WTC11 (cell line): ENCODE results near the gene CAMTA1. TPM values are rescaled to one million over a fixed set of nuclear protein-coding genes. Genes with fewer than 3 reads are reported as not detected.

Experiments used
- ATAC-seq: fragments of 200-7000 bp; cut with Tn5 transposase; 2 replicates; pipeline ENCODE4 v1.10.0; 2021; ENCODE audit warnings: mild to moderate bottlenecking, moderate library complexity
- CTCF ChIA-PET: fragments of 300-600 bp; sonication (Branson Sonifier 250); formaldehyde crosslinking; loops from one replicate; lab custom pipeline; 2021; ENCODE audit warnings: antibody characterized with exemption; lab: Charles Lee
- POLR2A ChIA-PET: fragments of 350-600 bp; sonication (Branson Sonifier 250); formaldehyde crosslinking; loops from one replicate; lab custom pipeline; 2021; ENCODE audit warnings: antibody characterized with exemption; lab: Charles Lee
- DNase-seq: peaks from one replicate; pipeline ENCODE4 v3.0.0; 2021; ENCODE audit warnings: low spot score
- H3K27ac Mint-ChIP-seq: 2 replicates; pipeline ENCODE4 v1.8.0; 2021; ENCODE audit warnings: mixed read lengths
- H3K27me3 Mint-ChIP-seq: 2 replicates; pipeline ENCODE4 v1.8.0; 2021; ENCODE audit warnings: low read depth, mild to moderate bottlenecking, moderate library complexity, mixed read lengths
- H3K36me3 Mint-ChIP-seq: 2 replicates; pipeline ENCODE4 v1.8.0; 2021; ENCODE audit warnings: mixed read lengths
- H3K4me1 Mint-ChIP-seq: 2 replicates; pipeline ENCODE4 v1.8.0; 2022; ENCODE audit warnings: mixed read lengths
- H3K4me3 Mint-ChIP-seq: 2 replicates; pipeline ENCODE4 v1.8.0; 2021; ENCODE audit warnings: mild to moderate bottlenecking, moderate library complexity, mixed read lengths
- H3K9me3 Mint-ChIP-seq: 2 replicates; pipeline ENCODE4 v1.8.0; 2021; ENCODE audit warnings: mixed read lengths
- ATF1 ChIP-seq: sonication (generic); formaldehyde crosslinking; IDR thresholded peaks from 2 replicates; pipeline ENCODE4 v1.8.1; 2023; ENCODE audit warnings: mild to moderate bottlenecking, moderate library complexity, missing genetic modification reagents
- CREM ChIP-seq: sonication (generic); formaldehyde crosslinking; IDR thresholded peaks from 2 replicates; pipeline ENCODE4 v1.8.1; 2022; ENCODE audit warnings: mild to moderate bottlenecking, missing genetic modification reagents, moderate library complexity
- ELF4 ChIP-seq: sonication (generic); formaldehyde crosslinking; IDR thresholded peaks from 2 replicates; pipeline ENCODE4 v1.8.1; 2022; ENCODE audit warnings: low read depth, mild to moderate bottlenecking, moderate library complexity, missing genetic modification reagents
- ESRRA ChIP-seq: sonication (generic); formaldehyde crosslinking; IDR thresholded peaks from 2 replicates; pipeline ENCODE4 v1.8.1; 2022; ENCODE audit warnings: mild to moderate bottlenecking, missing genetic modification reagents, borderline replicate concordance
- ETV6 ChIP-seq: sonication (generic); formaldehyde crosslinking; IDR thresholded peaks from 2 replicates; pipeline ENCODE4 v1.8.1; 2022; ENCODE audit warnings: mild to moderate bottlenecking, missing genetic modification reagents
- FOXK1 ChIP-seq: sonication (generic); formaldehyde crosslinking; IDR thresholded peaks from 2 replicates; pipeline ENCODE4 v1.8.0; 2022; ENCODE audit warnings: mild to moderate bottlenecking, moderate library complexity, missing genetic modification reagents
- GABPB1 ChIP-seq: sonication (generic); formaldehyde crosslinking; IDR thresholded peaks from 2 replicates; pipeline ENCODE4 v1.8.1; 2023; ENCODE audit warnings: mild to moderate bottlenecking, missing genetic modification reagents
- IRF2 ChIP-seq: sonication (generic); formaldehyde crosslinking; IDR thresholded peaks from 2 replicates; pipeline ENCODE4 v1.8.0; 2022; ENCODE audit warnings: low read depth, missing genetic modification reagents, borderline replicate concordance
- JUN ChIP-seq: sonication (generic); formaldehyde crosslinking; IDR thresholded peaks from 2 replicates; pipeline ENCODE4 v1.8.0; 2023; ENCODE audit warnings: mild to moderate bottlenecking, missing genetic modification reagents
- MYBL2 ChIP-seq: sonication (generic); formaldehyde crosslinking; IDR thresholded peaks from 2 replicates; pipeline ENCODE4 v1.8.1; 2023; ENCODE audit warnings: mild to moderate bottlenecking, moderate library complexity, missing genetic modification reagents
- NFATC4 ChIP-seq: fragments of 250-450 bp; sonication (Bioruptor Pico); IDR thresholded peaks from 2 replicates; pipeline ENCODE4 v1.9.0; 2021; ENCODE audit warnings: mild to moderate bottlenecking
- NR2C2 ChIP-seq: sonication (generic); formaldehyde crosslinking; IDR thresholded peaks from 2 replicates; pipeline ENCODE4 v1.8.0; 2022; ENCODE audit warnings: mild to moderate bottlenecking, missing genetic modification reagents
- PRRX2 ChIP-seq: fragments of 250-450 bp; sonication (Bioruptor Pico); IDR thresholded peaks from 2 replicates; pipeline ENCODE4 v1.8.0; 2021; ENCODE audit warnings: mild to moderate bottlenecking
- RORB ChIP-seq: fragments of 250-450 bp; sonication (Bioruptor Pico); IDR thresholded peaks from 2 replicates; pipeline ENCODE4 v1.9.0; 2021; ENCODE audit warnings: mild to moderate bottlenecking
- ZNF121 ChIP-seq: sonication (generic); formaldehyde crosslinking; IDR thresholded peaks from 2 replicates; pipeline ENCODE4 v1.8.0; 2023; ENCODE audit warnings: missing genetic modification reagents
- ZNF219 ChIP-seq: sonication (generic); formaldehyde crosslinking; IDR thresholded peaks from 2 replicates; pipeline ENCODE4 v1.8.0; 2023; ENCODE audit warnings: missing genetic modification reagents, mild to moderate bottlenecking, borderline replicate concordance
- ZNF396 ChIP-seq: fragments of 250-450 bp; sonication (Bioruptor Pico); IDR thresholded peaks from 2 replicates; pipeline ENCODE4 v1.8.0; 2021; ENCODE audit warnings: mild to moderate bottlenecking, moderate library complexity, borderline replicate concordance
- ZNF416 ChIP-seq: fragments of 250-450 bp; sonication (Bioruptor Pico); IDR thresholded peaks from 2 replicates; pipeline ENCODE4 v1.9.0; 2021; ENCODE audit warnings: mild to moderate bottlenecking, inconsistent platforms
- total RNA-seq: library from RNA; stranded (reverse); gene quantifications from 3 replicates; pipeline ENCODE4 v1.2.3, GENCODE V29; 2021
- TF ChIP-seq, protein P1 (sequence below): sonication (generic); formaldehyde crosslinking; IDR thresholded peaks from 2 replicates; pipeline ENCODE4 v1.8.1; 2022; ENCODE audit warnings: mild to moderate bottlenecking, missing genetic modification reagents, moderate library complexity, borderline replicate concordance
- TF ChIP-seq, protein P2 (sequence below): sonication (generic); formaldehyde crosslinking; IDR thresholded peaks from 2 replicates; pipeline ENCODE4 v1.8.0; 2022; ENCODE audit warnings: mild to moderate bottlenecking, missing genetic modification reagents
- TF ChIP-seq, protein P3 (sequence below): sonication (generic); formaldehyde crosslinking; IDR thresholded peaks from 2 replicates; pipeline ENCODE4 v1.8.1; 2022; ENCODE audit warnings: mild to moderate bottlenecking, moderate library complexity, missing genetic modification reagents
- TF ChIP-seq, protein P4 (sequence below): sonication (generic); formaldehyde crosslinking; IDR thresholded peaks from 2 replicates; pipeline ENCODE4 v1.8.0; 2022; ENCODE audit warnings: missing genetic modification reagents
- TF ChIP-seq, protein P5 (sequence below): sonication (generic); formaldehyde crosslinking; IDR thresholded peaks from 2 replicates; pipeline ENCODE4 v1.8.1; 2023; ENCODE audit warnings: mild to moderate bottlenecking, missing genetic modification reagents, borderline replicate concordance
- TF ChIP-seq, protein P6 (sequence below): fragments of 250-450 bp; sonication (Bioruptor Pico); IDR thresholded peaks from 2 replicates; pipeline ENCODE4 v1.9.0; 2021; ENCODE audit warnings: mild to moderate bottlenecking

The CAMTA1 gene
- total RNA-seq, 1 experiment from 2014 or later = 86.4 TPM

DNA sequence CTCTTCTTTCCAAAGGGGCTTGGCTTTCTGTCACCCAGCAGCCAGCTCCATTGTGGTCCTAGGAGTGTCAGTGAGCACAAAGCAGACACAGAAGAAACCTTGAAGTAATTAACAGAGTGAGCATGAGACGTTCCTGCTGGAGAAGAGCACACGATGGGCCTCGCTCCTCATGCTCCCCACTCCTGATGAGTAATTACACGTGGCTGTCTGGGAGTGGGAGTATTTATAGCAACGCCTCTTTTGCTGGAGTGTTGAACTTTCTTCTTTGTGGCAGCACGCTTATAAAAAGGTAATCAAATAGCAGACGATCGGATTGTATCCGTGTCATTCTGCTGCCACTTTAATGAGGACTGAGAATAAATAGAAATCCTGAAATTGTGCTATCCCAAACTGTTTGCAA is 185.8 kb downstream of the CAMTA1 start:
- DNase-seq = no peak
- POLR2A ChIA-PET = no interaction called here
- Mint-ChIP-seq H3K36me3 (no peaks in the 10 kb centered on the region), H3K27me3 (no peaks in the 10 kb centered on the region; the same call in 1 of the 2 replicates), H3K4me1 (peaks cover 18% of the 10 kb centered on the region), H3K9me3 (no peaks in the 10 kb centered on the region; the same call in 1 of the 2 replicates)
- ATAC-seq = no peak
- TF ChIP-seq ZNF416 (CRISPR knock-in tag) (no peak), CREM (CRISPR knock-in tag) (no peak), IRF2 (no peak), ELF4 (CRISPR knock-in tag) (no peak), PRRX2 (no peak), NFATC4 (no peak), MYBL2 (CRISPR knock-in tag) (no peak), FOXK1 (CRISPR knock-in tag) (no peak), GABPB1 (CRISPR knock-in tag) (no peak), JUN (no peak), ETV6 (CRISPR knock-in tag) (no peak)
- TF ChIP-seq, protein P1, sequence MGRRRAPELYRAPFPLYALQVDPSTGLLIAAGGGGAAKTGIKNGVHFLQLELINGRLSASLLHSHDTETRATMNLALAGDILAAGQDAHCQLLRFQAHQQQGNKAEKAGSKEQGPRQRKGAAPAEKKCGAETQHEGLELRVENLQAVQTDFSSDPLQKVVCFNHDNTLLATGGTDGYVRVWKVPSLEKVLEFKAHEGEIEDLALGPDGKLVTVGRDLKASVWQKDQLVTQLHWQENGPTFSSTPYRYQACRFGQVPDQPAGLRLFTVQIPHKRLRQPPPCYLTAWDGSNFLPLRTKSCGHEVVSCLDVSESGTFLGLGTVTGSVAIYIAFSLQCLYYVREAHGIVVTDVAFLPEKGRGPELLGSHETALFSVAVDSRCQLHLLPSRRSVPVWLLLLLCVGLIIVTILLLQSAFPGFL = no peak
- TF ChIP-seq, protein P2, sequence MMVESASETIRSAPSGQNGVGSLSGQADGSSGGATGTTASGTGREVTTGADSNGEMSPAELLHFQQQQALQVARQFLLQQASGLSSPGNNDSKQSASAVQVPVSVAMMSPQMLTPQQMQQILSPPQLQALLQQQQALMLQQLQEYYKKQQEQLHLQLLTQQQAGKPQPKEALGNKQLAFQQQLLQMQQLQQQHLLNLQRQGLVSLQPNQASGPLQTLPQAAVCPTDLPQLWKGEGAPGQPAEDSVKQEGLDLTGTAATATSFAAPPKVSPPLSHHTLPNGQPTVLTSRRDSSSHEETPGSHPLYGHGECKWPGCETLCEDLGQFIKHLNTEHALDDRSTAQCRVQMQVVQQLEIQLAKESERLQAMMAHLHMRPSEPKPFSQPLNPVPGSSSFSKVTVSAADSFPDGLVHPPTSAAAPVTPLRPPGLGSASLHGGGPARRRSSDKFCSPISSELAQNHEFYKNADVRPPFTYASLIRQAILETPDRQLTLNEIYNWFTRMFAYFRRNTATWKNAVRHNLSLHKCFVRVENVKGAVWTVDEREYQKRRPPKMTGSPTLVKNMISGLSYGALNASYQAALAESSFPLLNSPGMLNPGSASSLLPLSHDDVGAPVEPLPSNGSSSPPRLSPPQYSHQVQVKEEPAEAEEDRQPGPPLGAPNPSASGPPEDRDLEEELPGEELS (CRISPR knock-in tag) = no peak
- TF ChIP-seq, protein P3, sequence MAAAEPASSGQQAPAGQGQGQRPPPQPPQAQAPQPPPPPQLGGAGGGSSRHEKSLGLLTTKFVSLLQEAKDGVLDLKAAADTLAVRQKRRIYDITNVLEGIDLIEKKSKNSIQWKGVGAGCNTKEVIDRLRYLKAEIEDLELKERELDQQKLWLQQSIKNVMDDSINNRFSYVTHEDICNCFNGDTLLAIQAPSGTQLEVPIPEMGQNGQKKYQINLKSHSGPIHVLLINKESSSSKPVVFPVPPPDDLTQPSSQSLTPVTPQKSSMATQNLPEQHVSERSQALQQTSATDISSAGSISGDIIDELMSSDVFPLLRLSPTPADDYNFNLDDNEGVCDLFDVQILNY (CRISPR knock-in tag) = no peak
- TF ChIP-seq, protein P4, sequence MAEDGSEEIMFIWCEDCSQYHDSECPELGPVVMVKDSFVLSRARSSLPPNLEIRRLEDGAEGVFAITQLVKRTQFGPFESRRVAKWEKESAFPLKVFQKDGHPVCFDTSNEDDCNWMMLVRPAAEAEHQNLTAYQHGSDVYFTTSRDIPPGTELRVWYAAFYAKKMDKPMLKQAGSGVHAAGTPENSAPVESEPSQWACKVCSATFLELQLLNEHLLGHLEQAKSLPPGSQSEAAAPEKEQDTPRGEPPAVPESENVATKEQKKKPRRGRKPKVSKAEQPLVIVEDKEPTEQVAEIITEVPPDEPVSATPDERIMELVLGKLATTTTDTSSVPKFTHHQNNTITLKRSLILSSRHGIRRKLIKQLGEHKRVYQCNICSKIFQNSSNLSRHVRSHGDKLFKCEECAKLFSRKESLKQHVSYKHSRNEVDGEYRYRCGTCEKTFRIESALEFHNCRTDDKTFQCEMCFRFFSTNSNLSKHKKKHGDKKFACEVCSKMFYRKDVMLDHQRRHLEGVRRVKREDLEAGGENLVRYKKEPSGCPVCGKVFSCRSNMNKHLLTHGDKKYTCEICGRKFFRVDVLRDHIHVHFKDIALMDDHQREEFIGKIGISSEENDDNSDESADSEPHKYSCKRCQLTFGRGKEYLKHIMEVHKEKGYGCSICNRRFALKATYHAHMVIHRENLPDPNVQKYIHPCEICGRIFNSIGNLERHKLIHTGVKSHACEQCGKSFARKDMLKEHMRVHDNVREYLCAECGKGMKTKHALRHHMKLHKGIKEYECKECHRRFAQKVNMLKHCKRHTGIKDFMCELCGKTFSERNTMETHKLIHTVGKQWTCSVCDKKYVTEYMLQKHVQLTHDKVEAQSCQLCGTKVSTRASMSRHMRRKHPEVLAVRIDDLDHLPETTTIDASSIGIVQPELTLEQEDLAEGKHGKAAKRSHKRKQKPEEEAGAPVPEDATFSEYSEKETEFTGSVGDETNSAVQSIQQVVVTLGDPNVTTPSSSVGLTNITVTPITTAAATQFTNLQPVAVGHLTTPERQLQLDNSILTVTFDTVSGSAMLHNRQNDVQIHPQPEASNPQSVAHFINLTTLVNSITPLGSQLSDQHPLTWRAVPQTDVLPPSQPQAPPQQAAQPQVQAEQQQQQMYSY (CRISPR knock-in tag) = no peak
- TF ChIP-seq, all 79 proteins: peak for 0
- CTCF ChIA-PET = no interaction called here
- Mint-ChIP-seq H3K27ac (no peak overlapping the region), H3K4me3 (no peak overlapping the region)

DNA sequence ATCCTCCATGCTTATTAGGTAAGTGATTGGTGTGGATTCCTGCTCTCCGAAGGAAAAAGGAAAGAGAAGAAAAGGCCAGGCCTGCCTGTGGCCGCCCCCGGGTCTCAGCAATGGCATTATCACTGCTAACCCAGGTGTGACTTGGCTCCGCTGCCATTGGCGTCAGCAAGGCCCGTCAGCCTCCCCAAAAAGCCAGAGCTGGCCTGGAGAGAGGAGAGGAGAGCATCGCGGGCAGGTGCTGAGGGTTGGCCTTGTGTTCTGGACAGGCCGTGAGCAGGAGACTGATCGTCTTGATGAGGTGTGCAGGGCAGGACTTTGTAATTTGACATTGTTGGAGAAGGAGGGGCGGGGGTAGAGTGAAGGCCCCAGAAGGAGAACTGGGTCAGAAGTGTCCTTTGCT is 186.4 kb downstream of the CAMTA1 start:
- DNase-seq (no peak), ATAC-seq (no peak)
- peaks cover 21% of the 10 kb centered on the region for H3K4me1 Mint-ChIP-seq
- no peaks in the 10 kb centered on the region; the same call in 1 of the 2 replicates for H3K9me3 Mint-ChIP-seq
- H3K4me3 Mint-ChIP-seq = no peak overlapping the region
- no peaks in the 10 kb centered on the region for H3K36me3 Mint-ChIP-seq
- POLR2A ChIA-PET = no interaction called here
- CTCF ChIA-PET = no interaction called here
- no peaks in the 10 kb centered on the region; the same call in 1 of the 2 replicates for H3K27me3 Mint-ChIP-seq
- peak overlapping the region; percentile 75; the same call in 1 of the 2 replicates for H3K27ac Mint-ChIP-seq
- TF ChIP-seq ZNF396 (no peak), ATF1 (CRISPR knock-in tag) (no peak), RORB (CRISPR knock-in tag) (no peak), ZNF121 (CRISPR knock-in tag) (no peak), NR2C2 (CRISPR knock-in tag) (no peak), ELF4 (CRISPR knock-in tag) (no peak), ZNF219 (no peak), ESRRA (CRISPR knock-in tag) (no peak)
- TF ChIP-seq, protein P5, sequence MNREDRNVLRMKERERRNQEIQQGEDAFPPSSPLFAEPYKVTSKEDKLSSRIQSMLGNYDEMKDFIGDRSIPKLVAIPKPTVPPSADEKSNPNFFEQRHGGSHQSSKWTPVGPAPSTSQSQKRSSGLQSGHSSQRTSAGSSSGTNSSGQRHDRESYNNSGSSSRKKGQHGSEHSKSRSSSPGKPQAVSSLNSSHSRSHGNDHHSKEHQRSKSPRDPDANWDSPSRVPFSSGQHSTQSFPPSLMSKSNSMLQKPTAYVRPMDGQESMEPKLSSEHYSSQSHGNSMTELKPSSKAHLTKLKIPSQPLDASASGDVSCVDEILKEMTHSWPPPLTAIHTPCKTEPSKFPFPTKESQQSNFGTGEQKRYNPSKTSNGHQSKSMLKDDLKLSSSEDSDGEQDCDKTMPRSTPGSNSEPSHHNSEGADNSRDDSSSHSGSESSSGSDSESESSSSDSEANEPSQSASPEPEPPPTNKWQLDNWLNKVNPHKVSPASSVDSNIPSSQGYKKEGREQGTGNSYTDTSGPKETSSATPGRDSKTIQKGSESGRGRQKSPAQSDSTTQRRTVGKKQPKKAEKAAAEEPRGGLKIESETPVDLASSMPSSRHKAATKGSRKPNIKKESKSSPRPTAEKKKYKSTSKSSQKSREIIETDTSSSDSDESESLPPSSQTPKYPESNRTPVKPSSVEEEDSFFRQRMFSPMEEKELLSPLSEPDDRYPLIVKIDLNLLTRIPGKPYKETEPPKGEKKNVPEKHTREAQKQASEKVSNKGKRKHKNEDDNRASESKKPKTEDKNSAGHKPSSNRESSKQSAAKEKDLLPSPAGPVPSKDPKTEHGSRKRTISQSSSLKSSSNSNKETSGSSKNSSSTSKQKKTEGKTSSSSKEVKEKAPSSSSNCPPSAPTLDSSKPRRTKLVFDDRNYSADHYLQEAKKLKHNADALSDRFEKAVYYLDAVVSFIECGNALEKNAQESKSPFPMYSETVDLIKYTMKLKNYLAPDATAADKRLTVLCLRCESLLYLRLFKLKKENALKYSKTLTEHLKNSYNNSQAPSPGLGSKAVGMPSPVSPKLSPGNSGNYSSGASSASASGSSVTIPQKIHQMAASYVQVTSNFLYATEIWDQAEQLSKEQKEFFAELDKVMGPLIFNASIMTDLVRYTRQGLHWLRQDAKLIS = no peak
- TF ChIP-seq, protein P6, sequence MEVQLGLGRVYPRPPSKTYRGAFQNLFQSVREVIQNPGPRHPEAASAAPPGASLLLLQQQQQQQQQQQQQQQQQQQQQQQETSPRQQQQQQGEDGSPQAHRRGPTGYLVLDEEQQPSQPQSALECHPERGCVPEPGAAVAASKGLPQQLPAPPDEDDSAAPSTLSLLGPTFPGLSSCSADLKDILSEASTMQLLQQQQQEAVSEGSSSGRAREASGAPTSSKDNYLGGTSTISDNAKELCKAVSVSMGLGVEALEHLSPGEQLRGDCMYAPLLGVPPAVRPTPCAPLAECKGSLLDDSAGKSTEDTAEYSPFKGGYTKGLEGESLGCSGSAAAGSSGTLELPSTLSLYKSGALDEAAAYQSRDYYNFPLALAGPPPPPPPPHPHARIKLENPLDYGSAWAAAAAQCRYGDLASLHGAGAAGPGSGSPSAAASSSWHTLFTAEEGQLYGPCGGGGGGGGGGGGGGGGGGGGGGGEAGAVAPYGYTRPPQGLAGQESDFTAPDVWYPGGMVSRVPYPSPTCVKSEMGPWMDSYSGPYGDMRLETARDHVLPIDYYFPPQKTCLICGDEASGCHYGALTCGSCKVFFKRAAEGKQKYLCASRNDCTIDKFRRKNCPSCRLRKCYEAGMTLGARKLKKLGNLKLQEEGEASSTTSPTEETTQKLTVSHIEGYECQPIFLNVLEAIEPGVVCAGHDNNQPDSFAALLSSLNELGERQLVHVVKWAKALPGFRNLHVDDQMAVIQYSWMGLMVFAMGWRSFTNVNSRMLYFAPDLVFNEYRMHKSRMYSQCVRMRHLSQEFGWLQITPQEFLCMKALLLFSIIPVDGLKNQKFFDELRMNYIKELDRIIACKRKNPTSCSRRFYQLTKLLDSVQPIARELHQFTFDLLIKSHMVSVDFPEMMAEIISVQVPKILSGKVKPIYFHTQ (CRISPR knock-in tag) = no peak
